ENCODE data around the gene MAPKAP1. TPM values are rescaled to one million over a fixed set of nuclear protein-coding genes. Genes with fewer than 3 reads are reported as not detected.

The MAPKAP1 gene
- total RNA-seq, 1 experiment from 2014 or later: 55.5 TPM

- Mint-ChIP-seq H3K27ac (ENCODE audit: unreplicated experiment) (no peak overlapping the region), H3K4me3 (ENCODE audit: low read depth, unreplicated experiment) (no peak overlapping the region), H3K36me3 (ENCODE audit: insufficient read depth, unreplicated experiment) (no peaks in the 10 kb centered on the region), H3K27me3 (ENCODE audit: unreplicated experiment) (no peaks in the 10 kb centered on the region), H3K9me3 (ENCODE audit: low read depth, unreplicated experiment) (no peaks in the 10 kb centered on the region), H3K4me1 (ENCODE audit: low read depth, unreplicated experiment) (peaks cover 33% of the 10 kb centered on the region)
- TF ChIP-seq CTCF (IDR thresholded peaks at IDR 0.05; ENCODE audit: unreplicated experiment): no peak
- DNase-seq: no peak
- intact Hi-C loops (cut with micrococcal nuclease; ENCODE audit: unreplicated experiment): no loop called here
- CTCF ChIA-PET: no interaction called here
- no TSS peak for BruUV-seq (replicated peaks)
These were observed 68.6 kb downstream of the MAPKAP1 start for GRCh38 chr9:125638239-125639045.

GRCh38 chr9:125637241-125637640 lies 69.8 kb downstream of the MAPKAP1 start:
- intact Hi-C loops (cut with micrococcal nuclease; ENCODE audit: unreplicated experiment): no loop called here
- peaks cover 4% of the 10 kb centered on the region for H3K36me3 Mint-ChIP-seq (ENCODE audit: insufficient read depth, unreplicated experiment)
- H3K4me3 Mint-ChIP-seq (ENCODE audit: low read depth, unreplicated experiment): no peak overlapping the region
- peaks cover 44% of the 10 kb centered on the region for H3K4me1 Mint-ChIP-seq (ENCODE audit: low read depth, unreplicated experiment)
- H3K27me3 Mint-ChIP-seq (ENCODE audit: unreplicated experiment): no peaks in the 10 kb centered on the region
- H3K9me3 Mint-ChIP-seq (ENCODE audit: low read depth, unreplicated experiment): no peaks in the 10 kb centered on the region
- no peak overlapping the region for H3K27ac Mint-ChIP-seq (ENCODE audit: unreplicated experiment)
- no peak for DNase-seq
- BruUV-seq (replicated peaks): no TSS peak
- no peak for TF ChIP-seq CTCF (IDR thresholded peaks at IDR 0.05; ENCODE audit: unreplicated experiment)
- CTCF ChIA-PET: no interaction called here

- intact Hi-C loops (cut with micrococcal nuclease; ENCODE audit: unreplicated experiment): no loop called here
These were observed 71.1 kb downstream of the MAPKAP1 start for GRCh38 chr9:125635888-125636287.

GRCh38 chr9:125634040-125634717 lies 72.8 kb downstream of the MAPKAP1 start:
- Mint-ChIP-seq H3K36me3 (ENCODE audit: insufficient read depth, unreplicated experiment) (peaks cover 4% of the 10 kb centered on the region), H3K4me1 (ENCODE audit: low read depth, unreplicated experiment) (peaks cover 51% of the 10 kb centered on the region), H3K4me3 (ENCODE audit: low read depth, unreplicated experiment) (no peak overlapping the region), H3K9me3 (ENCODE audit: low read depth, unreplicated experiment) (no peaks in the 10 kb centered on the region), H3K27ac (ENCODE audit: unreplicated experiment) (no peak overlapping the region), H3K27me3 (ENCODE audit: unreplicated experiment) (no peaks in the 10 kb centered on the region)
- intact Hi-C loops (cut with micrococcal nuclease; ENCODE audit: unreplicated experiment): loop anchor here (5.0 kb wide), 2 partner anchors 77 to 227 kb away; no protein-coding TSS in a partner anchor
- TF ChIP-seq CTCF (IDR thresholded peaks at IDR 0.05; ENCODE audit: unreplicated experiment): no peak
- CTCF ChIA-PET: no interaction called here
- no TSS peak for BruUV-seq (replicated peaks)
- DNase-seq: no peak

More at GRCh38 chr9:125635888-125636287, 71.1 kb downstream of the MAPKAP1 start:
- Mint-ChIP-seq H3K9me3 (ENCODE audit: low read depth, unreplicated experiment) (no peaks in the 10 kb centered on the region), H3K27ac (ENCODE audit: unreplicated experiment) (no peak overlapping the region), H3K4me1 (ENCODE audit: low read depth, unreplicated experiment) (peaks cover 58% of the 10 kb centered on the region), H3K4me3 (ENCODE audit: low read depth, unreplicated experiment) (no peak overlapping the region), H3K27me3 (ENCODE audit: unreplicated experiment) (no peaks in the 10 kb centered on the region), H3K36me3 (ENCODE audit: insufficient read depth, unreplicated experiment) (peaks cover 4% of the 10 kb centered on the region)
- no peak for TF ChIP-seq CTCF (IDR thresholded peaks at IDR 0.05; ENCODE audit: unreplicated experiment)
- no TSS peak for BruUV-seq (replicated peaks)
- no peak for DNase-seq
- CTCF ChIA-PET: no interaction called here

Data from Calu3 (cell line).